Measurements from ENCODE around the gene STX16.

STX16 gene

GRCh38 chr20:58613061-58613854, 37.8 kb upstream of the STX16 start:
- Histone ChIP-seq H3K36me3 (ENCODE audit: insufficient read depth, low read length) (no peaks in the 10 kb centered on the region), H3K4me1 (ENCODE audit: insufficient read depth, low read length, severe bottlenecking) (no peaks in the 10 kb centered on the region), H3K9ac (ENCODE audit: low read length) (no peak overlapping the region), H3K27ac (ENCODE audit: low read depth, low read length, poor library complexity, severe bottlenecking) (no peak overlapping the region), H3K4me3 (ENCODE audit: low read depth, low read length, poor library complexity, severe bottlenecking) (no peak overlapping the region), H3K9me3 (ENCODE audit: low read length) (no peaks in the 10 kb centered on the region), H3F3A (ENCODE audit: insufficient read depth, low read length) (no peaks in the 10 kb centered on the region), H3K27me3 (ENCODE audit: insufficient read depth, low read length) (peaks cover 14% of the 10 kb centered on the region; the same call in 1 of the 2 replicates), H3K9me2 (ENCODE audit: low read depth, low read length) (no peaks in the 10 kb centered on the region), H2AFZ (ENCODE audit: low read length) (no peak overlapping the region), H3K4me2 (ENCODE audit: low read length) (no peak overlapping the region), H4K20me1 (ENCODE audit: insufficient read depth, low read length) (no peaks in the 10 kb centered on the region), H3K79me2 (ENCODE audit: insufficient read depth, low read length) (no peaks in the 10 kb centered on the region)
- no peak for TF ChIP-seq EZH2 (IDR thresholded peaks at IDR 0.05; ENCODE audit: borderline replicate concordance, low read length)
- TF ChIP-seq, protein P1, sequence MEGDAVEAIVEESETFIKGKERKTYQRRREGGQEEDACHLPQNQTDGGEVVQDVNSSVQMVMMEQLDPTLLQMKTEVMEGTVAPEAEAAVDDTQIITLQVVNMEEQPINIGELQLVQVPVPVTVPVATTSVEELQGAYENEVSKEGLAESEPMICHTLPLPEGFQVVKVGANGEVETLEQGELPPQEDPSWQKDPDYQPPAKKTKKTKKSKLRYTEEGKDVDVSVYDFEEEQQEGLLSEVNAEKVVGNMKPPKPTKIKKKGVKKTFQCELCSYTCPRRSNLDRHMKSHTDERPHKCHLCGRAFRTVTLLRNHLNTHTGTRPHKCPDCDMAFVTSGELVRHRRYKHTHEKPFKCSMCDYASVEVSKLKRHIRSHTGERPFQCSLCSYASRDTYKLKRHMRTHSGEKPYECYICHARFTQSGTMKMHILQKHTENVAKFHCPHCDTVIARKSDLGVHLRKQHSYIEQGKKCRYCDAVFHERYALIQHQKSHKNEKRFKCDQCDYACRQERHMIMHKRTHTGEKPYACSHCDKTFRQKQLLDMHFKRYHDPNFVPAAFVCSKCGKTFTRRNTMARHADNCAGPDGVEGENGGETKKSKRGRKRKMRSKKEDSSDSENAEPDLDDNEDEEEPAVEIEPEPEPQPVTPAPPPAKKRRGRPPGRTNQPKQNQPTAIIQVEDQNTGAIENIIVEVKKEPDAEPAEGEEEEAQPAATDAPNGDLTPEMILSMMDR (IDR thresholded peaks at IDR 0.05; ENCODE audit: low read length): no peak

DNA sequence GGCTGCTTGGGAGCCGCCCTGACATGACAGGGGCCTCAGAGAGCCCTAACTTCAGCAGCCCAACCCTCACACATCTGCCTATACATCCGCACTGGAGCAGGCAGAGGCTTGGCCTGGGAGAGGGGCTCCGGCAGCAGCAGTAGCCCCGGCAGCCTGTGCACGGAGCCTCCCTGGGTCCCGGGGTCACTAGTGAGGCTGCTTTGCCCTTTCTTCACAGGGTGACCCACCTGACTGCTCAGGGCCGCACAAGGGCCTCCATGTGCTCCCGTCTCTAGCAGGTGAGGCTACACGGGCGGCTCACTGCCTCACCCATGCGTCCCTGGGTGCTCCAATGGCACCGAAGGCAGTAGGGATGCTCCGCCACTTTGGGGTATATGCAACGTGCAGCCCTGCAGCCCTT, 36.7 kb upstream of the STX16 start:
- Histone ChIP-seq H3K27ac (ENCODE audit: low read depth, low read length, poor library complexity, severe bottlenecking) (no peak overlapping the region), H3F3A (ENCODE audit: insufficient read depth, low read length) (no peaks in the 10 kb centered on the region), H3K4me3 (ENCODE audit: low read depth, low read length, poor library complexity, severe bottlenecking) (no peak overlapping the region), H2AFZ (ENCODE audit: low read length) (no peak overlapping the region), H3K4me2 (ENCODE audit: low read length) (no peak overlapping the region), H3K79me2 (ENCODE audit: insufficient read depth, low read length) (no peaks in the 10 kb centered on the region), H3K9me3 (ENCODE audit: low read length) (no peaks in the 10 kb centered on the region), H3K4me1 (ENCODE audit: insufficient read depth, low read length, severe bottlenecking) (no peaks in the 10 kb centered on the region), H3K27me3 (ENCODE audit: insufficient read depth, low read length) (peaks cover 20% of the 10 kb centered on the region; the same call in 1 of the 2 replicates), H3K36me3 (ENCODE audit: insufficient read depth, low read length) (no peaks in the 10 kb centered on the region), H3K9ac (ENCODE audit: low read length) (no peak overlapping the region), H3K9me2 (ENCODE audit: low read depth, low read length) (no peaks in the 10 kb centered on the region), H4K20me1 (ENCODE audit: insufficient read depth, low read length) (no peaks in the 10 kb centered on the region)
- no peak for TF ChIP-seq EZH2 (IDR thresholded peaks at IDR 0.05; ENCODE audit: borderline replicate concordance, low read length)
- TF ChIP-seq, protein P1 (IDR thresholded peaks at IDR 0.05; ENCODE audit: low read length): no peak

GRCh38 chr20:58614984-58615760, 35.9 kb upstream of the STX16 start:
- Histone ChIP-seq H3K9me3 (ENCODE audit: low read length) (no peaks in the 10 kb centered on the region), H3K4me3 (ENCODE audit: low read depth, low read length, poor library complexity, severe bottlenecking) (no peak overlapping the region), H3K4me2 (ENCODE audit: low read length) (no peak overlapping the region), H3K4me1 (ENCODE audit: insufficient read depth, low read length, severe bottlenecking) (no peaks in the 10 kb centered on the region), H3K36me3 (ENCODE audit: insufficient read depth, low read length) (no peaks in the 10 kb centered on the region), H3K27ac (ENCODE audit: low read depth, low read length, poor library complexity, severe bottlenecking) (no peak overlapping the region), H3F3A (ENCODE audit: insufficient read depth, low read length) (no peaks in the 10 kb centered on the region), H2AFZ (ENCODE audit: low read length) (no peak overlapping the region), H3K9ac (ENCODE audit: low read length) (no peak overlapping the region), H3K79me2 (ENCODE audit: insufficient read depth, low read length) (no peaks in the 10 kb centered on the region), H3K9me2 (ENCODE audit: low read depth, low read length) (no peaks in the 10 kb centered on the region), H4K20me1 (ENCODE audit: insufficient read depth, low read length) (no peaks in the 10 kb centered on the region), H3K27me3 (ENCODE audit: insufficient read depth, low read length) (peaks cover 20% of the 10 kb centered on the region; the same call in 1 of the 2 replicates)
- TF ChIP-seq, protein P1 (IDR thresholded peaks at IDR 0.05; ENCODE audit: low read length): no peak
- TF ChIP-seq EZH2 (IDR thresholded peaks at IDR 0.05; ENCODE audit: borderline replicate concordance, low read length): no peak
